Kidney (tissue), 14 donors: ENCODE results near the gene COPE. TPM values are rescaled to one million over a fixed set of nuclear protein-coding genes. Genes with fewer than 3 reads are reported as not detected.
A peak's percentile ranks its signal among the peaks of the same experiment; 100 is the strongest.

Source experiments
- DNase-seq, 5 donors: peaks; one replicate each; pipeline ENCODE4 v3.0.0-alpha.2; 2013 to 2020
- FAIRE-seq: peaks from 2 replicates; lab custom pipeline; 2012; peaks lifted over from hg19 to GRCh38; lab: Jason Lieb, UNC
- H3K27ac ChIP-seq, 2 donors: one replicate each; pipeline ENCODE4 v1.7.0; 2013; ENCODE audit warnings: low read depth in 2 of 2, low read length in 2 of 2, inconsistent platforms in 1 of 2
- H3K27me3 ChIP-seq: one replicate; pipeline ENCODE4 v1.7.1; 2013; ENCODE audit warnings: low read length, inconsistent platforms; ENCODE audit not compliant: control insufficient read depth, insufficient read depth
- H3K36me3 ChIP-seq, 3 donors: one replicate each; pipeline versions ENCODE4 v1.7.0 to v1.7.1; 2013; ENCODE audit warnings: low read length in 3 of 3, control low read depth in 1 of 3, inconsistent platforms in 1 of 3; ENCODE audit not compliant: insufficient read depth in 3 of 3, control insufficient read depth in 2 of 3
- H3K4me1 ChIP-seq, 3 donors: one replicate each; pipeline versions ENCODE4 v1.7.0 to v1.7.1; 2013; ENCODE audit warnings: low read length in 3 of 3, inconsistent platforms in 1 of 3, low read depth in 1 of 3; ENCODE audit not compliant: control insufficient read depth in 2 of 3, insufficient read depth in 2 of 3
- H3K4me3 ChIP-seq, 3 donors: one replicate each; pipeline versions ENCODE4 v1.7.0 to v1.8.1; 2013; ENCODE audit warnings: low read length in 3 of 3, control low read depth in 1 of 3, inconsistent platforms in 1 of 3
- H3K9ac ChIP-seq, 3 donors: one replicate each; pipeline versions ENCODE4 v1.7.0 to v1.7.1; 2013; ENCODE audit warnings: low read length in 3 of 3, control low read depth in 1 of 3, inconsistent platforms in 1 of 3
- H3K9me3 ChIP-seq, 3 donors: one replicate each; pipeline versions ENCODE4 v1.7.0 to v1.7.1; 2013; ENCODE audit warnings: low read length in 3 of 3, control low read depth in 1 of 3, inconsistent platforms in 1 of 3; ENCODE audit not compliant: control insufficient read depth in 2 of 3, insufficient read depth in 1 of 3
- intact Hi-C: fragments of 100-400 bp; cut with DNase I; formaldehyde crosslinking; loops from one replicate; pipeline ENCODE4 v1.11.1; 2022
- polyA plus RNA-seq: library from polyadenylated mRNA; stranded (reverse); fragments of 350-450 nt; fragmentation: Illumina TruSeq; extraction: RNeasy Lipid Tissue Mini Kit (QIAGEN cat#74804); gene quantifications from one replicate; pipeline ENCODE4 v1.2.3, GENCODE V29; 2014; ENCODE audit warnings: low read depth, low replicate concordance; ENCODE audit not compliant: insufficient read depth
- total RNA-seq: library from RNA; stranded (reverse); fragmentation: NEBNext Ultra II Directional; extraction: Animal tissue kit (Norgen Biotek cat#: 25700); gene quantifications from one replicate; pipeline ENCODE4 v1.2.1, GENCODE V29; 2021
- TF ChIP-seq, protein P1 (sequence below): IDR thresholded peaks from 3 replicates; pipeline ENCODE4 v1.5.1; 2012; ENCODE audit warnings: mild to moderate bottlenecking, moderate library complexity, borderline replicate concordance; ENCODE audit not compliant: insufficient read depth; ENCODE audit errors: extremely low read depth
- donor health status: control.
- donor health status: control.
- donor health status: control.
- donor health status: control.
- donor health status: control.
- donor health status: DM: yes; HTN: yes; CAD: no.
- donor health status: Normal renal cell carcinoma (clear cell type).

Gene COPE
- total and polyA plus RNA-seq, 2 donors from 2014 or later: 166 to 263 TPM

DNA sequence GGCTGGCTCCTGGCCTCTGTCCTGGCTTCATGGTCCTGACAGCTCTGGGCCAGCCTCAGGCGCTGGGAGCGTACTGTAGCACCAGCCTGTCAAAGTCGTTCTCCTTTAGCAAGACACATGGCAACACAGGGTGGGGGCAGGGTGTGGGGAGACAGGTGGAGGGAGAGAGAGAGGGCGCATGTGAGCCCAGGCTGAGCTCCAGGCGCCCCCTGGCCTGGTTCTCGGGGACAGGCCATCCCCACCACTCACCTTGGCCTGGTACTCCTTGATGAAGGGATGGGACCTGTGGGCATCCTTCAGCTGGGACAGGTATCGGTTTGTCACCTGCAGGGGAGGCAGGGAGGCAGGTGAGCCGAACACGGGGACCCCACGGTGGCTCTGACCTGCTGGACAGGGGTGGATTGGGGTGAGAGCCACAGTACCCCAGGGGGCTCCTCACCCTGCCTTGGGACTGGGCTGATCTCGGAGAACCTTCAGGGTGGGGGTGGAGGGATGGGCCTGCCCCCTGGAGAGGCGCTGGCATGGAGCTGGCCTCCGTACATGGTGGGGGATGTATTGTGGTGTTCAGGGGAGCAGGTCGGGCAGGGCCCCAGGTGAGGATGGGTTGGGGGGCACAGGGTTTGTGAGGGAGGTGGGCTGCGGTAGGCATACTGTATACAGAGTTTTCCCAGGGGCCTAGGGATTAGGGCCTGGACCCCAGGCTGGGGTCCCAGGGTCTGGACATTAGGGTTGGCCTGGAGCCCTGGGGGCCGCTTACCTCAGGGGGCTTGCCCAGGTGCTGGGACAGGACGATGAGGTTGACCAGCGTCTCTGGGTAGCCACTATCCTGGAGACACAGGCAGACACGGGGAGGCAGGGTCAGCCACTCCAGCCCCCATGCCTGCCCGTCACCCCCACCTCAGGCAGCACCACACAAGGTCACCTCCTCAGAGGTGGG lies 19.3 kb downstream of the COPE start:
- peaks cover 0 to 6% (median 0%) of the 10 kb centered on the region in 3 donors for H3K36me3 ChIP-seq
- TF ChIP-seq, protein P1, sequence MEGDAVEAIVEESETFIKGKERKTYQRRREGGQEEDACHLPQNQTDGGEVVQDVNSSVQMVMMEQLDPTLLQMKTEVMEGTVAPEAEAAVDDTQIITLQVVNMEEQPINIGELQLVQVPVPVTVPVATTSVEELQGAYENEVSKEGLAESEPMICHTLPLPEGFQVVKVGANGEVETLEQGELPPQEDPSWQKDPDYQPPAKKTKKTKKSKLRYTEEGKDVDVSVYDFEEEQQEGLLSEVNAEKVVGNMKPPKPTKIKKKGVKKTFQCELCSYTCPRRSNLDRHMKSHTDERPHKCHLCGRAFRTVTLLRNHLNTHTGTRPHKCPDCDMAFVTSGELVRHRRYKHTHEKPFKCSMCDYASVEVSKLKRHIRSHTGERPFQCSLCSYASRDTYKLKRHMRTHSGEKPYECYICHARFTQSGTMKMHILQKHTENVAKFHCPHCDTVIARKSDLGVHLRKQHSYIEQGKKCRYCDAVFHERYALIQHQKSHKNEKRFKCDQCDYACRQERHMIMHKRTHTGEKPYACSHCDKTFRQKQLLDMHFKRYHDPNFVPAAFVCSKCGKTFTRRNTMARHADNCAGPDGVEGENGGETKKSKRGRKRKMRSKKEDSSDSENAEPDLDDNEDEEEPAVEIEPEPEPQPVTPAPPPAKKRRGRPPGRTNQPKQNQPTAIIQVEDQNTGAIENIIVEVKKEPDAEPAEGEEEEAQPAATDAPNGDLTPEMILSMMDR: no peak
- no peaks in the 10 kb centered on the region for H3K9me3 ChIP-seq
- no peak overlapping the region for H3K4me3 ChIP-seq
- intact Hi-C loops: no loop called here
- FAIRE-seq (no peak), DNase-seq (no peak)
- no peak overlapping the region for H3K9ac ChIP-seq
- no peaks in the 10 kb centered on the region for H3K27me3 ChIP-seq
- H3K4me1 ChIP-seq: no peaks in the 10 kb centered on the region
- no peak overlapping the region for H3K27ac ChIP-seq

DNA sequence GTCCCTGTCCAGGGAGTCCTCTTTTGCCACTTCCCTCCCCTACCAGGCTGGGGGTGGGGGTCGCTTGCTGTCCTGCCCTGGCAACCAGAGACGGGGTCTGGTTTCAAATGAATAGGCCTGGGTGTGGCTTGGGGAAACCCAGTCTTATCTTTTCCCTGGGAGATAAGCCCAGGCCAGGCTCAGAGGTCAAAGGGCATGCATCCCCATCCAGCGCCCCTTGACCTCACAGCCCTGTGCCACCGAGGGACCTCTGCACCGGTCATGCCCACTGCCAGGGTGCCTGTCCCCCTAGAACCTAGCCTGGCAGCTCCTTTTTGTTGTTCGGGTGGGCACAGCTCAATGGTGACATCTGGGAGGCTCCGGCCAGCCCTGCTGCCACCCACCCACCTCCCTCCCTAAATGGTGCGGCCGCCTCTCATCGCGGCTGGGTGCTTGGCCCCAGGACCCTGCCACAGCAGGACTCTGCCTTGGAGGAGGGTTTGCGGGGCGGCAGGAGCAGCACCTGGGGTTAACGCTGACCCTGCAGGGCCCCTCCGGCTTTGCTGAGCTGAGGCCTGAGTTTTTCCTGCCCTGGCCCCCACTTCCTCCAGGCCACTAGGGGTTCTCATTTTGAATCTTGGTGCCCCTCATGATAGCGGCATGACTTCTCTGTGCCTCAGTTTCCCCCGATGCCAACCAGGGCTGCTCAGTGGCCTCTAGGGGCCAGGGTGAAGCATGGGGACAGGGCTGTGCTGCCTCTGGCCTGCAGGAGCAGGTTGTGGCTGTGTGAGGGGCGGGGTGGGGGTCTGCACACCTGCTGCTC lies 20.4 kb downstream of the COPE start:
- no peak overlapping the region for H3K4me3 ChIP-seq
- no peak for FAIRE-seq
- H3K27me3 ChIP-seq: no peaks in the 10 kb centered on the region
- TF ChIP-seq, protein P1: no peak
- intact Hi-C loops: no loop called here
- H3K4me1 ChIP-seq: no peaks in the 10 kb centered on the region
- H3K9ac ChIP-seq: no peak overlapping the region
- peak in 1 of 5 donors; percentile 53 for DNase-seq
- H3K27ac ChIP-seq: no peak overlapping the region
- no peaks in the 10 kb centered on the region for H3K9me3 ChIP-seq
- H3K36me3 ChIP-seq: peaks cover 0 to 4% (median 0%) of the 10 kb centered on the region in 3 donors

DNA sequence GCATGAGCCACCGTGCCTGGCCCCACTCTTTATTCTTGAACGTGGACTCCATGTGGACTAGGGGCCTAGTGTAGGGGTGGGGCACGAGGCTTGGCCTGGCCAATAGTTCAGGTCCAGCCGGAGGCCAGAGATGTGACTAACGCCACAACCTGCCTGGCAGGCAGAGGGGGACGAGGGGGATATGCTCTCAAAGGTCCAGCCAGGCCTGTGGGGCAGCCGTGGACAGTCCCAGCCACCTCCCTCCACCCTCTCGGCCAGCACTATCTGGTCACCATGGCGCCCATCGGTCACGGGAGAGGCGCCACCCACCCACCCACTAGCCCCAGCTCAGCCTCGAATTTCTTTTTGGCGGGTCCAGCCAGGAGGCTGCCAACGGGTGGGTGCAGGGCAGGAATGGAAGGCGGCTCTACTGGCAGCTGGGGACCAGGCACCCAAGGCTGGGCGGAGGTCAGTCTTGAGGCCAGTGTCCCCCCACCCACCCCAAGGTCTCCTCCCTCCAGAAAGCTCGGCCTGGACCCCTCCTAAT lies 21.0 kb downstream of the COPE start:
- intact Hi-C loops: no loop called here
- FAIRE-seq: no peak
- H3K27ac ChIP-seq: no peak overlapping the region
- no peak overlapping the region for H3K4me3 ChIP-seq
- H3K9me3 ChIP-seq: no peaks in the 10 kb centered on the region
- peak in 1 of 5 donors; percentile 63 for DNase-seq
- TF ChIP-seq, protein P1: no peak
- no peak overlapping the region for H3K9ac ChIP-seq
- H3K36me3 ChIP-seq: peaks cover 0 to 4% (median 0%) of the 10 kb centered on the region in 3 donors
- H3K27me3 ChIP-seq: no peaks in the 10 kb centered on the region
- no peaks in the 10 kb centered on the region for H3K4me1 ChIP-seq
